ENCODE data around the gene RGS17.

RGS17 gene

DNA sequence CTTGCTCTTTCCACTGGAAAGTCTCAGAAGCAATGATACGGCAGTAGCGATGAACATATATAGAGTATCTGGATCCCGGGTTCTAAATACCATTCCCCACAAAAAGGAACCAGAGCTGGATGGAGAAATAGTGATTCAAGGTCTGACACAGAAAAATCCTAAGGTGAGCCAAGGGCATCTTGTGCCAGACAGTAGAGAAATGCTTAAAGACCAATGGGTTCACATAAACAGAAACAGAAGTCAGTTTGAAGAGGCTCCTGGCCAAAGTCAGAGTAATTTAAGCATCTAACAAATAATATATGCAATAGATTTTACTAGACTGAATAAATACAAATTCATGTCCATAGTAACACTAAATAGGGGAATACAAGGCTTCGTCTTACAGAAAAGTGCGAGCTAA is 54.7 kb downstream of the RGS17 start (continued):
- TF ChIP-seq ZBTB1 (tag by site-specific recombination; IDR thresholded peaks at IDR 0.05) (no peak), ZNF121 (tag by site-specific recombination; IDR thresholded peaks at IDR 0.05) (no peak)
- TF ChIP-seq, protein P1, sequence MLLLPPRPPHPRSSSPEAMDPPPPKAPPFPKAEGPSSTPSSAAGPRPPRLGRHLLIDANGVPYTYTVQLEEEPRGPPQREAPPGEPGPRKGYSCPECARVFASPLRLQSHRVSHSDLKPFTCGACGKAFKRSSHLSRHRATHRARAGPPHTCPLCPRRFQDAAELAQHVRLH (tag by site-specific recombination; IDR thresholded peaks at IDR 0.05), result no peak

DNA sequence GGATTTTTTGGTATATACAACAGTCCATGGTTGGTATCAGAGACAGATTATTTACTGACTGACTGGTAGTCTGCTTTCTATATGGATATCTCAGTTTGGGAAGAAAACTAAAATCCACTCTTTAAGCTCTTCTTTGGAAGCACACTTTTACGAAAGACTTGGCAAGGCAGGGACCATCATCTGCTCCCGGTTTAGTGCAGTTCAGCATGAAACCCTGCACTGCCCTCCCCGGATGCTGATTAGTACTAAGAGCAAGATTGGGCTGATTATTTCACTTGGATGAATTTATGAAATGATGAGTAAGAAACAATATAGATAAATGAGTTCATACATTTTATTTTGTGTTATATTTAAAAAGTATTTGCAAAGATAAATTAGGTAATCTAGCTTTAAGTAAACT is 56.3 kb downstream of the RGS17 start:
- H3K4me1 ChIP-seq (ENCODE audit: control insufficient read depth, insufficient read depth, low read length), result no peaks in the 10 kb centered on the region
- H3K4me3 ChIP-seq (ENCODE audit: low read depth, low read length), result no peak overlapping the region
- H3K27ac ChIP-seq (ENCODE audit: extremely low read depth, low read depth, low read length), result no peak overlapping the region
- H3K9me3 ChIP-seq (ENCODE audit: control insufficient read depth, insufficient read depth, low read depth, low read length), result no peaks in the 10 kb centered on the region
- CTCF ChIA-PET, result no interaction called here
- H3K36me3 ChIP-seq (ENCODE audit: control insufficient read depth in 2 of 2, insufficient read depth in 1 of 2, low read length in 2 of 2), result no peaks in the 10 kb centered on the region
- POLR2A ChIA-PET, result no interaction called here
- TF ChIP-seq, protein P2, sequence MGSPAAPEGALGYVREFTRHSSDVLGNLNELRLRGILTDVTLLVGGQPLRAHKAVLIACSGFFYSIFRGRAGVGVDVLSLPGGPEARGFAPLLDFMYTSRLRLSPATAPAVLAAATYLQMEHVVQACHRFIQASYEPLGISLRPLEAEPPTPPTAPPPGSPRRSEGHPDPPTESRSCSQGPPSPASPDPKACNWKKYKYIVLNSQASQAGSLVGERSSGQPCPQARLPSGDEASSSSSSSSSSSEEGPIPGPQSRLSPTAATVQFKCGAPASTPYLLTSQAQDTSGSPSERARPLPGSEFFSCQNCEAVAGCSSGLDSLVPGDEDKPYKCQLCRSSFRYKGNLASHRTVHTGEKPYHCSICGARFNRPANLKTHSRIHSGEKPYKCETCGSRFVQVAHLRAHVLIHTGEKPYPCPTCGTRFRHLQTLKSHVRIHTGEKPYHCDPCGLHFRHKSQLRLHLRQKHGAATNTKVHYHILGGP (tag by site-specific recombination; IDR thresholded peaks at IDR 0.05), result no peak
- TF ChIP-seq, protein P3, sequence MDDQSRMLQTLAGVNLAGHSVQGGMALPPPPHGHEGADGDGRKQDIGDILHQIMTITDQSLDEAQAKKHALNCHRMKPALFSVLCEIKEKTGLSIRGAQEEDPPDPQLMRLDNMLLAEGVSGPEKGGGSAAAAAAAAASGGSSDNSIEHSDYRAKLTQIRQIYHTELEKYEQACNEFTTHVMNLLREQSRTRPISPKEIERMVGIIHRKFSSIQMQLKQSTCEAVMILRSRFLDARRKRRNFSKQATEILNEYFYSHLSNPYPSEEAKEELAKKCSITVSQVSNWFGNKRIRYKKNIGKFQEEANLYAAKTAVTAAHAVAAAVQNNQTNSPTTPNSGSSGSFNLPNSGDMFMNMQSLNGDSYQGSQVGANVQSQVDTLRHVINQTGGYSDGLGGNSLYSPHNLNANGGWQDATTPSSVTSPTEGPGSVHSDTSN (CRISPR knock-in tag; IDR thresholded peaks at IDR 0.05), result no peak
- TF ChIP-seq ZFP69B (tag by site-specific recombination; IDR thresholded peaks at IDR 0.05), result no peak
- TF ChIP-seq IKZF3 (tag by site-specific recombination; IDR thresholded peaks at IDR 0.05), result no peak
- TF ChIP-seq REPIN1 (tag by site-specific recombination; IDR thresholded peaks at IDR 0.05; ENCODE audit: low read depth), result no peak

DNA sequence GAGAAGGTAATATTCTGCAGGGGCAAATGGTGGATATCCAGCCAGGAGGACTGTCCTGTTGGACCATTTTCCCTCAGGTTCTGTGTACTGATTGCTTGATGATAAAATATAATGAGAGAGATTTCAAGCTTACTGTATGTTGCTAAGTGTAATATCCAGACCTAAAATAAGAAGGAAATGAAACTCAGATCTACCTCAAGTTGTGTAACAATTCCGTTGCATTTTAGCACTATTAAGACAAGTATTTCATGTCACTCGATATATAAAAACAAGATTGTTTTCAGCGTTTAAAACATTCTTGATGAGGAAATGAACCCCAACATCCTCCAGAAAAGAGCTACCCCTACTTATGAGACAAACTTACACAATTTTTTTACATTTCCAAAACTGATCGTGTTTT is 57.2 kb downstream of the RGS17 start:
- Histone ChIP-seq H3K27ac (ENCODE audit: extremely low read depth, low read depth, low read length) (no peak overlapping the region), H3K4me1 (ENCODE audit: control insufficient read depth, insufficient read depth, low read length) (no peaks in the 10 kb centered on the region), H3K9me3 (ENCODE audit: control insufficient read depth, insufficient read depth, low read depth, low read length) (no peaks in the 10 kb centered on the region), H3K4me3 (ENCODE audit: low read depth, low read length) (no peak overlapping the region), H3K36me3 (ENCODE audit: control insufficient read depth in 2 of 2, insufficient read depth in 1 of 2, low read length in 2 of 2) (no peaks in the 10 kb centered on the region)
- CTCF ChIA-PET, result interaction anchor here (0.6 kb wide), 1 partner anchor 24 kb away, joined by 3 read pairs; no protein-coding TSS in a partner anchor
- TF ChIP-seq ZNF626 (tag by site-specific recombination; IDR thresholded peaks at IDR 0.05) (no peak), ZNF830 (tag by site-specific recombination; IDR thresholded peaks at IDR 0.05; ENCODE audit: low read depth) (no peak), ZNF433 (tag by site-specific recombination; IDR thresholded peaks at IDR 0.05; ENCODE audit: low read depth) (no peak), MEIS1 (CRISPR knock-in tag; IDR thresholded peaks at IDR 0.05; ENCODE audit: borderline replicate concordance) (no peak), ZNF664 (tag by site-specific recombination; IDR thresholded peaks at IDR 0.05) (no peak), ZNF121 (tag by site-specific recombination; IDR thresholded peaks at IDR 0.05) (no peak)
- TF ChIP-seq, protein P4, sequence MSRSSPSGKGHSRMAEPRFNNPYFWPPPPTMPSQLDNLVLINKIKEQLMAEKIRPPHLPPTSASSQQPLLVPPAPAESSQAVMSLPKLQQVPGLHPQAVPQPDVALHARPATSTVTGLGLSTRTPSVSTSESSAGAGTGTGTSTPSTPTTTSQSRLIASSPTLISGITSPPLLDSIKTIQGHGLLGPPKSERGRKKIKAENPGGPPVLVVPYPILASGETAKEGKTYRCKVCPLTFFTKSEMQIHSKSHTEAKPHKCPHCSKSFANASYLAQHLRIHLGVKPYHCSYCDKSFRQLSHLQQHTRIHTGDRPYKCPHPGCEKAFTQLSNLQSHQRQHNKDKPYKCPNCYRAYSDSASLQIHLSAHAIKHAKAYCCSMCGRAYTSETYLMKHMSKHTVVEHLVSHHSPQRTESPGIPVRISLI (tag by site-specific recombination; IDR thresholded peaks at IDR 0.05), result no peak
- POLR2A ChIA-PET, result no interaction called here

DNA sequence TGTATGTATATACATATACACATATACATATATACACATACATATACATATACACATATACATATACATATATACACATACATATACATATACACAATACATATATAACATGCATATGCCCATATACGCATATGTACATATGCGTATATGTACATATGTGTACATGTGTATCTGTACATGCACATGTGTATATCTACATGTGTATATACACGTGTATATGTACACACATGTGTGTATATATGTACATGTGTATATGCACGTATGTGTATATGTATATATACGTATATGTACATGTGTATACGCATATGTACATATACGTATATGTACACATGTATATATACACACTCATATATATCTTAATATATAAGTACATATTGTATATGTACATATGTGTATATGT is 60.3 kb downstream of the RGS17 start:
- Histone ChIP-seq H3K4me3 (ENCODE audit: low read depth, low read length) (no peak overlapping the region), H3K36me3 (ENCODE audit: control insufficient read depth in 2 of 2, insufficient read depth in 1 of 2, low read length in 2 of 2) (no peaks in the 10 kb centered on the region), H3K4me1 (ENCODE audit: control insufficient read depth, insufficient read depth, low read length) (no peaks in the 10 kb centered on the region), H3K27ac (ENCODE audit: extremely low read depth, low read depth, low read length) (no peak overlapping the region), H3K9me3 (ENCODE audit: control insufficient read depth, insufficient read depth, low read depth, low read length) (no peaks in the 10 kb centered on the region)
- ChIA-PET CTCF (no interaction called here), POLR2A (no interaction called here)
- TF ChIP-seq ZNF132 (tag by site-specific recombination; IDR thresholded peaks at IDR 0.05; ENCODE audit: borderline replicate concordance), result no peak
- TF ChIP-seq, protein P5, sequence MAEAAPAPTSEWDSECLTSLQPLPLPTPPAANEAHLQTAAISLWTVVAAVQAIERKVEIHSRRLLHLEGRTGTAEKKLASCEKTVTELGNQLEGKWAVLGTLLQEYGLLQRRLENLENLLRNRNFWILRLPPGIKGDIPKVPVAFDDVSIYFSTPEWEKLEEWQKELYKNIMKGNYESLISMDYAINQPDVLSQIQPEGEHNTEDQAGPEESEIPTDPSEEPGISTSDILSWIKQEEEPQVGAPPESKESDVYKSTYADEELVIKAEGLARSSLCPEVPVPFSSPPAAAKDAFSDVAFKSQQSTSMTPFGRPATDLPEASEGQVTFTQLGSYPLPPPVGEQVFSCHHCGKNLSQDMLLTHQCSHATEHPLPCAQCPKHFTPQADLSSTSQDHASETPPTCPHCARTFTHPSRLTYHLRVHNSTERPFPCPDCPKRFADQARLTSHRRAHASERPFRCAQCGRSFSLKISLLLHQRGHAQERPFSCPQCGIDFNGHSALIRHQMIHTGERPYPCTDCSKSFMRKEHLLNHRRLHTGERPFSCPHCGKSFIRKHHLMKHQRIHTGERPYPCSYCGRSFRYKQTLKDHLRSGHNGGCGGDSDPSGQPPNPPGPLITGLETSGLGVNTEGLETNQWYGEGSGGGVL (tag by site-specific recombination; IDR thresholded peaks at IDR 0.05), result no peak
- TF ChIP-seq ZBTB1 (tag by site-specific recombination; IDR thresholded peaks at IDR 0.05), result no peak
- TF ChIP-seq ZNF223 (tag by site-specific recombination; IDR thresholded peaks at IDR 0.05), result no peak
- no peak for TF ChIP-seq ZNF707 (tag by site-specific recombination; IDR thresholded peaks at IDR 0.05)
- no peak for TF ChIP-seq MEIS1 (CRISPR knock-in tag; IDR thresholded peaks at IDR 0.05; ENCODE audit: borderline replicate concordance)
- no peak for TF ChIP-seq ZNF37A (tag by site-specific recombination; IDR thresholded peaks at IDR 0.05)
- TF ChIP-seq ZNF510 (tag by site-specific recombination; IDR thresholded peaks at IDR 0.05; ENCODE audit: insufficient replicate concordance), result no peak
- TF ChIP-seq TRIM28 (IDR thresholded peaks at IDR 0.05; ENCODE audit: borderline replicate concordance, low read length), result no peak
